ENCODE measurements around the gene CEP83.

GRCh38 chr12:94261119-94261518, 198.5 kb downstream of the CEP83 start:
- TF ChIP-seq ZNF70 (CRISPR knock-in tag; IDR thresholded peaks at IDR 0.05) (no peak), TOX (CRISPR knock-in tag; IDR thresholded peaks at IDR 0.05; ENCODE audit: borderline replicate concordance) (no peak), ZNF8 (CRISPR knock-in tag; IDR thresholded peaks at IDR 0.05) (no peak), SNAI2 (CRISPR knock-in tag; IDR thresholded peaks at IDR 0.05) (no peak), TCF4 (CRISPR knock-in tag; IDR thresholded peaks at IDR 0.05; ENCODE audit: borderline replicate concordance) (no peak), ESRRG (CRISPR knock-in tag; IDR thresholded peaks at IDR 0.05) (no peak), ARNTL (CRISPR knock-in tag; IDR thresholded peaks at IDR 0.05; ENCODE audit: borderline replicate concordance, low read depth) (no peak)
- TF ChIP-seq, protein P1, sequence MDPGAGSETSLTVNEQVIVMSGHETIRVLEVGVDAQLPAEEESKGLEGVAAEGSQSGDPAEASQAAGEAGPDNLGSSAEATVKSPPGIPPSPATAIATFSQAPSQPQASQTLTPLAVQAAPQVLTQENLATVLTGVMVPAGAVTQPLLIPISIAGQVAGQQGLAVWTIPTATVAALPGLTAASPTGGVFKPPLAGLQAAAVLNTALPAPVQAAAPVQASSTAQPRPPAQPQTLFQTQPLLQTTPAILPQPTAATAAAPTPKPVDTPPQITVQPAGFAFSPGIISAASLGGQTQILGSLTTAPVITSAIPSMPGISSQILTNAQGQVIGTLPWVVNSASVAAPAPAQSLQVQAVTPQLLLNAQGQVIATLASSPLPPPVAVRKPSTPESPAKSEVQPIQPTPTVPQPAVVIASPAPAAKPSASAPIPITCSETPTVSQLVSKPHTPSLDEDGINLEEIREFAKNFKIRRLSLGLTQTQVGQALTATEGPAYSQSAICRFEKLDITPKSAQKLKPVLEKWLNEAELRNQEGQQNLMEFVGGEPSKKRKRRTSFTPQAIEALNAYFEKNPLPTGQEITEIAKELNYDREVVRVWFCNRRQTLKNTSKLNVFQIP (CRISPR knock-in tag; IDR thresholded peaks at IDR 0.05; ENCODE audit: borderline replicate concordance, low read depth) = no peak
- TF ChIP-seq, protein P2, sequence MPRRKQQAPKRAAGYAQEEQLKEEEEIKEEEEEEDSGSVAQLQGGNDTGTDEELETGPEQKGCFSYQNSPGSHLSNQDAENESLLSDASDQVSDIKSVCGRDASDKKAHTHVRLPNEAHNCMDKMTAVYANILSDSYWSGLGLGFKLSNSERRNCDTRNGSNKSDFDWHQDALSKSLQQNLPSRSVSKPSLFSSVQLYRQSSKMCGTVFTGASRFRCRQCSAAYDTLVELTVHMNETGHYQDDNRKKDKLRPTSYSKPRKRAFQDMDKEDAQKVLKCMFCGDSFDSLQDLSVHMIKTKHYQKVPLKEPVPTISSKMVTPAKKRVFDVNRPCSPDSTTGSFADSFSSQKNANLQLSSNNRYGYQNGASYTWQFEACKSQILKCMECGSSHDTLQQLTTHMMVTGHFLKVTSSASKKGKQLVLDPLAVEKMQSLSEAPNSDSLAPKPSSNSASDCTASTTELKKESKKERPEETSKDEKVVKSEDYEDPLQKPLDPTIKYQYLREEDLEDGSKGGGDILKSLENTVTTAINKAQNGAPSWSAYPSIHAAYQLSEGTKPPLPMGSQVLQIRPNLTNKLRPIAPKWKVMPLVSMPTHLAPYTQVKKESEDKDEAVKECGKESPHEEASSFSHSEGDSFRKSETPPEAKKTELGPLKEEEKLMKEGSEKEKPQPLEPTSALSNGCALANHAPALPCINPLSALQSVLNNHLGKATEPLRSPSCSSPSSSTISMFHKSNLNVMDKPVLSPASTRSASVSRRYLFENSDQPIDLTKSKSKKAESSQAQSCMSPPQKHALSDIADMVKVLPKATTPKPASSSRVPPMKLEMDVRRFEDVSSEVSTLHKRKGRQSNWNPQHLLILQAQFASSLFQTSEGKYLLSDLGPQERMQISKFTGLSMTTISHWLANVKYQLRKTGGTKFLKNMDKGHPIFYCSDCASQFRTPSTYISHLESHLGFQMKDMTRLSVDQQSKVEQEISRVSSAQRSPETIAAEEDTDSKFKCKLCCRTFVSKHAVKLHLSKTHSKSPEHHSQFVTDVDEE (CRISPR knock-in tag; IDR thresholded peaks at IDR 0.05) = no peak
